H1 (cell line): ENCODE measurements around the gene UFD1.

Source experiments
- CBX8 ChIP-seq: fragments of 300-800, 300-1000 bp; sonication (generic); IDR thresholded peaks from 2 replicates; pipeline ENCODE4 v1.7.1; 2016; ENCODE audit warnings: low read depth, low read length, borderline replicate concordance
- CTCF ChIP-seq, 3 experiments: IDR thresholded peaks; 1 replicate in 2 of 3; 2 replicates in 1 of 3; pipeline versions ENCODE4 v1.5.1 to v1.6.1; 2011; ENCODE audit warnings: low read length in 3 of 3, mild to moderate bottlenecking in 3 of 3, inconsistent platforms in 2 of 3, low read depth in 1 of 3, moderate library complexity in 1 of 3; ENCODE audit not compliant: insufficient read depth in 1 of 3; ENCODE audit errors: control extremely low read depth in 1 of 3
- EZH2 ChIP-seq: fragments of 200-600 bp; sonication (generic); IDR thresholded peaks from 2 replicates; pipeline ENCODE4 v1.7.1; 2012; ENCODE audit warnings: low read depth, mild to moderate bottlenecking, moderate library complexity, low read length, inconsistent platforms; ENCODE audit not compliant: severe bottlenecking
- RAD21 ChIP-seq, 2 experiments: IDR thresholded peaks in 1 of 2; conservative IDR thresholded peaks in 1 of 2; 2 replicates each; pipeline ENCODE4 v1.6.1; 2011; ENCODE audit warnings: low read depth in 2 of 2, low read length in 2 of 2, improper control_type of control experiment in 1 of 2, inconsistent platforms in 1 of 2, mild to moderate bottlenecking in 1 of 2, moderate library complexity in 1 of 2

- TF ChIP-seq RAD21 (IDR thresholded peaks at IDR 0.05 in 1 of 2, conservative IDR thresholded peaks at IDR 0.05 in 1 of 2; ENCODE audit: low read depth in 2 of 2, low read length in 2 of 2), result no peak
- TF ChIP-seq CTCF (IDR thresholded peaks at IDR 0.05; ENCODE audit: control extremely low read depth in 1 of 3, insufficient read depth in 1 of 3, low read depth in 1 of 3, low read length in 3 of 3), result no peak
- TF ChIP-seq CBX8, result no peak
- no peak for TF ChIP-seq EZH2
These were observed 19.0 kb downstream of the UFD1 start for GRCh38 chr22:19460036-19460435.
